ES-I3 (cell line): Measurements from ENCODE around the gene LRIT3.
"Not testable (repeated sequence)": the region's sequence is repeated elsewhere in the genome, so short reads cannot be mapped to it uniquely, and the experiment has no call there.

Experiments
- H3K36me3 ChIP-seq: 2 replicates; pipeline ENCODE4 v1.6.1; 2013; ENCODE audit warnings: mild to moderate bottlenecking, low read length, control low read depth, moderate library complexity; ENCODE audit not compliant: insufficient read depth
- H3K4me1 ChIP-seq: 2 replicates; pipeline ENCODE4 v1.6.1; 2013; ENCODE audit warnings: mild to moderate bottlenecking, control low read depth, low read length; ENCODE audit not compliant: insufficient read depth
- H3K9ac ChIP-seq: 2 replicates; pipeline ENCODE4 v1.6.1; 2013; ENCODE audit warnings: low read depth, mild to moderate bottlenecking, low read length, moderate library complexity
- H3K9me3 ChIP-seq: 2 replicates; pipeline ENCODE4 v1.6.1; 2013; ENCODE audit warnings: mild to moderate bottlenecking, low read length, moderate library complexity; ENCODE audit not compliant: control insufficient read depth, insufficient read depth

The LRIT3 gene

GRCh38 chr4:109872065-109872464 is 24.2 kb downstream of the LRIT3 start:
- H3K9ac ChIP-seq = no peak overlapping the region
- H3K4me1 ChIP-seq = no peaks in the 10 kb centered on the region
- no peaks in the 10 kb centered on the region for H3K9me3 ChIP-seq
- H3K36me3 ChIP-seq = no peaks in the 10 kb centered on the region

GRCh38 chr4:109872950-109873656 is 25.2 kb downstream of the LRIT3 start:
- Histone ChIP-seq H3K9me3 (no peaks in the 10 kb centered on the region), H3K9ac (no peak overlapping the region), H3K4me1 (no peaks in the 10 kb centered on the region), H3K36me3 (no peaks in the 10 kb centered on the region)

GRCh38 chr4:109873791-109874514 is 26.0 kb downstream of the LRIT3 start:
- no peaks in the 10 kb centered on the region for H3K4me1 ChIP-seq
- no peaks in the 10 kb centered on the region for H3K9me3 ChIP-seq
- H3K36me3 ChIP-seq = no peaks in the 10 kb centered on the region
- no peak overlapping the region for H3K9ac ChIP-seq

GRCh38 chr4:109875106-109875505 is 27.2 kb downstream of the LRIT3 start:
- no peaks in the 10 kb centered on the region for H3K4me1 ChIP-seq
- H3K9ac ChIP-seq = no peak overlapping the region
- no peaks in the 10 kb centered on the region for H3K9me3 ChIP-seq
- H3K36me3 ChIP-seq = no peaks in the 10 kb centered on the region

GRCh38 chr4:109875553-109875952 is 27.6 kb downstream of the LRIT3 start:
- H3K9me3 ChIP-seq, H3K36me3 ChIP-seq, H3K9ac ChIP-seq, H3K4me1 ChIP-seq: not testable (repeated sequence)

- H3K4me1 ChIP-seq = no peaks in the 10 kb centered on the region
- H3K9me3 ChIP-seq = no peaks in the 10 kb centered on the region
Measured at GRCh38 chr4:109876634-109877265, 28.8 kb downstream of the LRIT3 start.

GRCh38 chr4:109877400-109877799 is 29.5 kb downstream of the LRIT3 start:
- no peaks in the 10 kb centered on the region for H3K4me1 ChIP-seq
- no peak overlapping the region for H3K9ac ChIP-seq
- no peaks in the 10 kb centered on the region for H3K36me3 ChIP-seq
- no peaks in the 10 kb centered on the region for H3K9me3 ChIP-seq

More at GRCh38 chr4:109876634-109877265, 28.8 kb downstream of the LRIT3 start:
- Histone ChIP-seq H3K36me3 (no peaks in the 10 kb centered on the region), H3K9ac (no peak overlapping the region)

GRCh38 chr4:109878355-109878754 is 30.4 kb downstream of the LRIT3 start:
- no peaks in the 10 kb centered on the region for H3K9me3 ChIP-seq
- no peaks in the 10 kb centered on the region for H3K36me3 ChIP-seq
- H3K9ac ChIP-seq = no peak overlapping the region
- H3K4me1 ChIP-seq = no peaks in the 10 kb centered on the region

- Histone ChIP-seq H3K9me3 (no peaks in the 10 kb centered on the region), H3K9ac (no peak overlapping the region)
Measured at GRCh38 chr4:109879081-109879480, 31.2 kb downstream of the LRIT3 start.

GRCh38 chr4:109879636-109880314 is 31.9 kb downstream of the LRIT3 start:
- Histone ChIP-seq H3K9me3 (no peaks in the 10 kb centered on the region), H3K4me1 (no peaks in the 10 kb centered on the region), H3K36me3 (no peaks in the 10 kb centered on the region), H3K9ac (no peak overlapping the region)

More at GRCh38 chr4:109879081-109879480, 31.2 kb downstream of the LRIT3 start:
- H3K36me3 ChIP-seq = no peaks in the 10 kb centered on the region
- no peaks in the 10 kb centered on the region for H3K4me1 ChIP-seq

- Histone ChIP-seq H3K9ac (no peak overlapping the region), H3K4me1 (no peaks in the 10 kb centered on the region), H3K36me3 (no peaks in the 10 kb centered on the region), H3K9me3 (no peaks in the 10 kb centered on the region)
Measured at GRCh38 chr4:109886303-109886702, 38.4 kb downstream of the LRIT3 start.

- no peaks in the 10 kb centered on the region for H3K4me1 ChIP-seq
- H3K9me3 ChIP-seq = no peaks in the 10 kb centered on the region
- no peaks in the 10 kb centered on the region for H3K36me3 ChIP-seq
- no peak overlapping the region for H3K9ac ChIP-seq
Measured at GRCh38 chr4:109887071-109887470, 39.2 kb downstream of the LRIT3 start.

GRCh38 chr4:109890076-109890475 is 42.2 kb downstream of the LRIT3 start:
- no peaks in the 10 kb centered on the region for H3K9me3 ChIP-seq
- no peak overlapping the region for H3K9ac ChIP-seq
- H3K4me1 ChIP-seq = no peaks in the 10 kb centered on the region
- no peaks in the 10 kb centered on the region for H3K36me3 ChIP-seq

- Histone ChIP-seq H3K36me3 (no peaks in the 10 kb centered on the region), H3K9me3 (no peaks in the 10 kb centered on the region), H3K4me1 (no peaks in the 10 kb centered on the region)
Measured at GRCh38 chr4:109902559-109903251, 54.8 kb downstream of the LRIT3 start.

More at GRCh38 chr4:109902559-109903251, 54.8 kb downstream of the LRIT3 start:
- H3K9ac ChIP-seq = no peak overlapping the region
